ENCODE measurements around the gene BAG5.

The BAG5 gene

DNA sequence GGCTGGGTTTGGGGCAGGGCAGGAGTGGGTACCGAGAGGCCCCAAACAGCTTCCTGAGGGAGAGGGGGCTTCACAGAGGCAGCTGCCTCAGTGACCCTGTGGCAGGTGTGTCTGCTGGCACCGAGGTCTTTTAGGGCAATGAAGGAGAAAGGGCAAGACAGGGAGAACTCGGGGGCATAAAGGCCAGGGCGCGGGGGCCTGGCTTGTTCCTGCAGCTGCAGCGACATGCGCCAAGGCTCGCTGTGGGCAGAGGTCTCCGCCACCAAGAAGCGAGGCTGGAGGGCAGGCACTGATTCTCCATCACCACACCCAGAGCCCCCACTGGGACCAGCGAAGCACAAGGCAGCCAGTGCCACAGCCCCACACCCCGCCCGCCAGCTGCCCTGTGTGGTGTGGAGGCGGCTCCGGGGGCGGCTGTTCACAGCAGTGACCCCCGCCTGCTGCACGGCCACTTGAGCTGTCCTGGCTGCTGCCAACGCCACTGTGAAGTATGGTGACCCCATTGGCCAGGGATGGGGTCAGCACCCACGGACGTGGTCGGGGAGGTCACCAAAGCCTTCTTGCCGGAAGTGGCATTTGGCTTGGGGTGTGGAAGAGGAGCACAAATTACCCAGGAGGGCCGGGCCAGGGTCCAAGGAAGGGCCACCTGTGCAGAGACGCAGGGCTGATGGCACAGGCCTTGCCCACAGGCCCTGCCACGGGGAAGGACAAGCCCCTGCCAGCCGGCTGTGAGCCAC lies 16.4 kb downstream of the BAG5 start:
- no peak for DNase-seq

DNA sequence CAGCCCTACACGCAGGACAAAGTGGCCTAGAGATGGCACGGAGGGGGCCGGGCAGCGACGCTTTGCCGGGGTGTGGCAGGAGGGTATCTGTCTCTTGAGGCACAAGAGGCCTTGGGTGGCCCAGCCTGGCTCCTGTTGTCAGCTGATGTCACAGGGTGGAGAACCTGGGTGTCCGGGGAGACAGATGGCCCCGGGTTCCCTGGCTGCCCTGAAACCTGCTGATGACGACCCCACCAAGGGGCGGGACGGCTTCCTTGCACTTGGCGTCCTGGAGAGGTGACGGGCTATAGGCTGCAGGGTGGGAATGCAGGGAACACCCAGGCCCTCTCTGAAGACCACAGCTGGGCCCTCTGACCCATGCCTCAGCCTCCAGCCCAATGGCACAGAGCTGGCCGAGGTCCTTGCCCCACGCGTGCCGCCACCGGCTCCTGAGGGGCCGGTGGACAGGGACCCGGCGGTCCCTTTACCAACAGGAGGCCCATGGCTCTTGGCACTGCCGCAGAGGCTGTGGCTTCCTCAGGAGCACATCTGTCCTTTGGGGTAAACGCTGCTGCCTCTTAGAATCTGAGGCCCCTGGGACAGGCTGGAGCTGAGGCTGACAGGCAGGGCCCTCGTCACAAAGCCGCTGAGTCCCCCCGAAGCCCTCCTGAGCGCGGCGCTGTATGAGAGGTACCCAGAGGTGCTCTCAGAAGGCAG lies 17.1 kb downstream of the BAG5 start:
- DNase-seq, result no peak

GRCh38 chr14:103544388-103545218 lies 17.9 kb downstream of the BAG5 start:
- DNase-seq, result no peak

DNA sequence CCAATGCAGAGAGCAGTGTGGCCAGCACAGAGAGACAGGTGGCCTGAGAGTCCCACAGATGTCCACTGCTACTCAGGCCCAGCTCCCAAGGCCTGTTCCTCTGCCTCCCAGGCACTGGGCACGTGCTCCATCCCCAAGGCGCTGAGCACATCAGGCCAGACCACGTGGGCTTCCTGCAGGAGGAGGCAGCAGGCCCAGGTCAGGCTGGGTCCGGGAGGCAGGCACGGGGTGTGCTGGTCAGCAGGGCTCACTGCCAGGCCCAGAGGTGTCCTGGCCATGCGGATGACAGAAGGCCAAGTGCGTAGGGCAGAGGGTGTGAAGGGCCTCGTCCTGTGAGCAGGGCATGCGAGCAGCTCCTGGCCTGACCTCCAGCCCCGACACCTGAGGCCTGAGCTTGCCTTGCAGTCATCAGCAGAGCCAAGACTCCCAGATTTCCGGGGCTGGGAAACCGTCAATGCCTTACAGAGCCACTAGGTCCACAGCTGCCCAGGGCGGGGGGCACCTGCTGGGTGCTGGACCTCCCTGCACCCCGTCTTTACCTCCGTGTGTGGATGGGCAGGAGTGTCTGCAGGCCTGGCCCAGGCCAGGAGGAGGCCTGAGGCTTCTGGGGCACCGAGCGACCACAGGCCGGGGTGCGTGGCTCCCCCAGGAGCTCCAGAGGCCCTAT lies 18.6 kb downstream of the BAG5 start:
- no peak for DNase-seq

GRCh38 chr14:103543140-103543539 lies 19.3 kb downstream of the BAG5 start:
- no peak for DNase-seq

- DNase-seq, result no peak
These were observed 19.8 kb downstream of the BAG5 start for GRCh38 chr14:103542605-103543088.

DNA sequence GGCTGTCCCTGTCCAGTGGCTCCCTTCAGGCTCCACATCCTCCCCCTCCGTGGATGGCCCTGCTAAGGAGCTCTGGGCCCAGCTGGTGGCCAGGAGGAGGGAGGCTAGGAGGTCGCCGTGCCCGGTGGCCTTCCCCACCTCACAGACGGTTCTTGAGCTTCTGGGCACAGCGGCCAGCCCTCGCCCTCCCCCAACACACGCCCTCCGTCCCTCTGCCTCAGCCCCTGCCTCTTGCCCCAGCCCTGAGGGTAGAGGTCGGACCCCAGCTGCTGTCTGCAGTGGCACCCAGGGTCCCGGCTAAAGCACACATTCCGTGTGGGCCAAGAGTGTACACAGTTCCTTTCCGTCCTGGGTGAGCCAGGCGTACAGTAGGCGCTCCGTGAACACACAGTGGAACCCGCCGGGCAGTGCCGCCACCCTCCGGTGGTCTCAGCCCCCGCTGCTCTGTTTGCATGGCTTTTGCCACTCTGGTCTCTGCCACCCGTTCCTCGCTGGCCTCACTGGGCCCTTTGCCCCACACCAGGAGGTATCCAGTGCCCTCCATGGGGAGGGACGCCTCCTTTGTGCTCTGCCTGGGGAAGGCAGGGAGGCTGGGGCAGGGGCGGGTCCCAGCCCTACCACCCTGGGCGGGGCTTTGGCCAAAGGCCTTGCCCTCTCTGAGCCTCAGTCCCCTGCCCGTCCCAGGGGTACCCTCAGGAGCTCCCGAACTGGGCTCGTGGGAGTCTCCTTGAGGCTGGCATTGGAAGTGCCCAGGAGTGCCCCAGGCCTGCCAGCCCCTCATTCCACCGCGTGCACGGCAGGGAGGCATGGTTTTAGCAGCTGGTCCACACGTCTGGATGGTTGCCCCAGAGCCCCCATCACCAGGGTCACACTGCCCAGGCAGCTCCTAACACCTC lies 20.5 kb downstream of the BAG5 start:
- no peak for DNase-seq

GRCh38 chr14:103540821-103541708 lies 21.4 kb downstream of the BAG5 start:
- no peak for DNase-seq

GRCh38 chr14:103539056-103539825 lies 23.2 kb downstream of the BAG5 start:
- no peak for DNase-seq

DNA sequence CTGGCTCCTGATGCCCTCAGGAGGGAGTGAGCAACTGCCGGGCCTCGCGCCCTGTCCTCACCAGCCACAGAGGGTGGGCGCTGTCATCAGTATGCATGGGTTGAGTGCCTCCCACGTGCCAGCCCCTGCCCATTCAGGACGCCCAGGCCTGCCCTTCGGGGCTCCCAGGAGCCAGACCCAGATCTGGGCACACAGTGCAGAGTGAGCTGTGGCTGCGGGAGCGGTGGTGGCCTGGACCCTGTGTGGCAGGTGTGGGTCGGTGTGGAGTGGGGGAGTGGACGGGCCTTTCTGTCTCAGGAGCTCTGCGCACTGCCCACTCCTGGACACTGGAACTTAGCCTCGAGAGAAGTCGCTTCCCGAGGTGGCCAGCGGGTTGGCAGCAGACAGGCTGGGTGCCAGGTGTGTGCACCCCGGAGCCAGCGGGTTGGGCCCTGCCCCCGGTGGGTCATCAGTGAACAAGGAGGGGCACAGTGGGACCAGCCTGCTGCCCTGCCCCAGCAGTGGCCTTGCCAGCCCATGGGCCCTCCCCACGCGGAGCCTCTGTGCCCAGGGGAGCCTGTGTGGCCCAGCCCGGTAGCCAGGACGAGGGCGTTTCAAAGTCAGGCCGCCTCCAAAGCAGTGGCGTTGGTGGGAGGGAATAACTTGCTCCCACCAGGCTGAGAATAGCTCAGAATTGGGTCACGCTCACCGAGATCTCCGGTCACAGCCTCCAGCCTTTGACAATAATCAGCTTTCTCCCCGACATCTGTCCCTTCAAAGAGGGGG lies 24.0 kb downstream of the BAG5 start:
- DNase-seq, result no peak

DNA sequence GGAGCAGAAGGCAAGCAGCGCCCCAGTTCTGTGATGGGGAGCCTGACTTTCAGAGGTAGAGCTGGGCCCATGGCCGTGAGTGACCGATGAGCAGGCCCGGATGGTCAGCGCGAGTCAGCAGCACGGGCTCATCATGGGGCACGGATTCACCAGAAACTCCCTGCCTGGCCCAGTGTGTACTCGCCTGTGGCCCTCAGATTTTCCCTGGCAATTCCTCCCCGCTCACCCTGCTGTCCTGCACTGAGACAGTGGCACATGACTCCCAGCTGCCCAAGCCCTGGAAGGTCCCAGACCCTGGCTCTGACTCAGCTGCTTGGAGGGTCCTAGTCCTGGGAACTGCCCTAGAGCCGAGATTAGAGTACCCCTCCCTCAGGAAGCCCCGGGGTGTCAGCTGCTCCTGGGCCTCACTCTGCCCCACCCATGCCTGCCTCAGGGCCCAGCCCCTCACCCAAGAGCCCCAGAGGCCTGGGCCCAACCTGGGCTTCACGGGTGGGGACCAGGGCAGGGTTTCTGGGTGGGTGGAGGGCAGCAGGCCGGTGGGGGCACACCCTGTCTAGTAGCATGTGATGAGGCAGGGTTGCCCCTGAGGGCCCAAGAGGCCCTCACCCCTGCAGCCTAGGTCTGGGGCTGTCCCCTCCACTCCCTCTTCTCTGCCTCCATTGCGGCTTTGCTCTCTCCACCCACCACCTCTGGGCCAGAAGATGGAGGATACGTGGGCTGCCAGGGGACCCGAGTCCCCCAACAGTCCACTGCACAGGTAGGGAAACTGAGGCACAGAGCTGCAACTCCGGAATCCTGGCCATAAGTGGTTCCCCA lies 25.1 kb downstream of the BAG5 start:
- DNase-seq, result no peak

DNA sequence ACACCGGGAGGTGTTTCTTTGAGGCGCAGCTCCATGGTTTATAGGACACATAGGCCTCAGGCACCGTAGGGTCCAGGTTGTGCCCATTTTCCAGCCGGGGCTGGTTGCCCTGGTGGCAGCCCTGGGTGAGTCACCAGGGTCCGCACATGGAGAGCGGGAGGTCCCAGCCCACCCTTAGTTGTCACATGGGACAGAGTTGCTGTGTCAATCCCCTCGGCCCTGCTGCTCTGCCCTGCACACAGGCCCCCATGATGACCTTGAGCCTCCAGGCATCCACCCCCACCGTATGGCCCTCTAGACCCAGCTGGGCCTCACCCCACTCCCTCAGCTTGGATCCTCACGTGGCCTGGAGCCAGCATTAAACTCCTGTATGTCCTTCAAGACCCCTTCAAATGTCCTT lies 25.8 kb downstream of the BAG5 start:
- no peak for DNase-seq

DNA sequence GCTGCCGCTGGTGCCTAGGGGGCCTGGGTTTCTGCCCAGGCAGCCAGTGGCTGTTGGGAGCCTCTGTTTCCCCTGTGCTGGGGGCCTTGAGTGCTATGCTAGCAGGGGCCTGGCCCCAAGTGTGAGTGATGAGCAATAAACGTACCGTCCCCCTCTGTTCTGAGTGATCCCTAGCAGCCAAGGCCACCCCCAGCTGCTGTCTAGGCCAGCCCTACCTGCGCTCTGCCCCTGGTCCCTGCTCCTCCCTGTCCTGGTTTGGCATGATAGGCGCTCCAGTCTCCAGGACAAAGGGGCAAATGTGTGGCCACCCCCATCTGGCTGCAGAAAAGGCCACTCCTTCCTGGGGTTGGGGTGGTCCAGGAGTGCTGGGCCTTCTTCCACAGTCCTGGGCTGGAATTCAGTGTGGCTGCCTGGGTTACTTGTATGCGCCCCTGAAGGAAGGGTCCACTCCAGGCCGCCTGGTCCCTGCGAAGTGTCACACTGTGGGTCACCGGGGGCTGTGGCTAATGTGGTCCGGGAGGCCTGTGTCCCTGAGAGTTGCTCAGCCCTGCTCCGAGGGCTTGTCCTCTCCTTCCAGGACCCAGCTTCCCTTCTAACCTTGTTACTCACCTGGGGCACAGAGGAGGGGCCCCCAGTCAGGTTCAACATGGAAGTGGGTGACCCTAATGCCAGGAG lies 26.4 kb downstream of the BAG5 start:
- no peak for DNase-seq

GRCh38 chr14:103535081-103535890 lies 27.2 kb downstream of the BAG5 start:
- DNase-seq, result no peak

- no peak for DNase-seq
These were observed 27.8 kb downstream of the BAG5 start for GRCh38 chr14:103534576-103535061.

GRCh38 chr14:103533999-103534575 lies 28.4 kb downstream of the BAG5 start:
- DNase-seq, result no peak

Measured in stimulated activated CD4-positive, alpha-beta T cell treated with anti-CD3 and anti-CD28 coated beads, Interleukin-4, amount 100 ng/mL, for 1 hour (primary cell).